K562 (cell line): Measurements from ENCODE around the gene PRTN3.

Experiments
- EP300 ChIP-seq: IDR thresholded peaks from 2 replicates; pipeline ENCODE4 v1.6.1; 2012; ENCODE audit warnings: low read length, improper control_type of control experiment
- EZH2 ChIP-seq: IDR thresholded peaks from 2 replicates; pipeline ENCODE4 v1.6.1; 2012; ENCODE audit warnings: low read depth, mild to moderate bottlenecking, inconsistent platforms, low read length, borderline replicate concordance
- HBP1 ChIP-seq: fragments of 450-650 bp; formaldehyde crosslinking; IDR thresholded peaks from 2 replicates; pipeline ENCODE4 v1.4.0; 2022; ENCODE audit warnings: missing genetic modification characterization
- NRF1 ChIP-seq, 2 experiments: fragments of 450-650 bp; IDR thresholded peaks in 1 of 2; conservative IDR thresholded peaks in 1 of 2; 2 replicates each; pipeline ENCODE4 v1.6.1; 2014; ENCODE audit warnings: mild to moderate bottlenecking in 2 of 2
- RFX5 ChIP-seq: IDR thresholded peaks from 2 replicates; pipeline ENCODE4 v1.6.1; 2011; ENCODE audit warnings: low read depth, mild to moderate bottlenecking, improper control_type of control experiment, low read length
- SP1 ChIP-seq: sonication (generic); formaldehyde crosslinking; IDR thresholded peaks from 2 replicates; pipeline ENCODE4 v1.8.1; 2022; ENCODE audit warnings: mild to moderate bottlenecking, missing genetic modification reagents
- TCF7 ChIP-seq: sonication (generic); IDR thresholded peaks from 2 replicates; pipeline ENCODE4 v1.6.1; 2016; ENCODE audit warnings: antibody characterized with exemption, borderline replicate concordance
- YY1 ChIP-seq, 3 experiments: IDR thresholded peaks; 2 replicates each; pipeline ENCODE4 v1.6.1; 2011; ENCODE audit warnings: low read length in 2 of 3, mild to moderate bottlenecking in 2 of 3, moderate library complexity in 2 of 3, borderline replicate concordance in 1 of 3, control low read depth in 1 of 3, low read depth in 1 of 3; ENCODE audit not compliant: insufficient read depth in 3 of 3, insufficient replicate concordance in 2 of 3, control insufficient read depth in 1 of 3, insufficient read length in 1 of 3; ENCODE audit errors: extremely low read depth in 1 of 3
- ZNF668 ChIP-seq: fragments of 250-450 bp; sonication (Bioruptor Pico); IDR thresholded peaks from 2 replicates; pipeline ENCODE4 v1.8.0; 2022; ENCODE audit warnings: mild to moderate bottlenecking, inconsistent platforms
- ZZZ3 ChIP-seq: fragments of 450-650 bp; IDR thresholded peaks from 2 replicates; pipeline ENCODE4 v1.6.1; 2016; ENCODE audit warnings: antibody characterized with exemption, mild to moderate bottlenecking, moderate library complexity
- TF ChIP-seq, protein P1 (sequence below): fragments of 250-450 bp; sonication (Bioruptor Pico); IDR thresholded peaks from 2 replicates; pipeline ENCODE4 v1.5.0; 2020; ENCODE audit warnings: mild to moderate bottlenecking
- TF ChIP-seq, protein P2 (sequence below): IDR thresholded peaks from 2 replicates; pipeline ENCODE4 v1.6.1; 2014; ENCODE audit warnings: antibody characterized with exemption

DNA sequence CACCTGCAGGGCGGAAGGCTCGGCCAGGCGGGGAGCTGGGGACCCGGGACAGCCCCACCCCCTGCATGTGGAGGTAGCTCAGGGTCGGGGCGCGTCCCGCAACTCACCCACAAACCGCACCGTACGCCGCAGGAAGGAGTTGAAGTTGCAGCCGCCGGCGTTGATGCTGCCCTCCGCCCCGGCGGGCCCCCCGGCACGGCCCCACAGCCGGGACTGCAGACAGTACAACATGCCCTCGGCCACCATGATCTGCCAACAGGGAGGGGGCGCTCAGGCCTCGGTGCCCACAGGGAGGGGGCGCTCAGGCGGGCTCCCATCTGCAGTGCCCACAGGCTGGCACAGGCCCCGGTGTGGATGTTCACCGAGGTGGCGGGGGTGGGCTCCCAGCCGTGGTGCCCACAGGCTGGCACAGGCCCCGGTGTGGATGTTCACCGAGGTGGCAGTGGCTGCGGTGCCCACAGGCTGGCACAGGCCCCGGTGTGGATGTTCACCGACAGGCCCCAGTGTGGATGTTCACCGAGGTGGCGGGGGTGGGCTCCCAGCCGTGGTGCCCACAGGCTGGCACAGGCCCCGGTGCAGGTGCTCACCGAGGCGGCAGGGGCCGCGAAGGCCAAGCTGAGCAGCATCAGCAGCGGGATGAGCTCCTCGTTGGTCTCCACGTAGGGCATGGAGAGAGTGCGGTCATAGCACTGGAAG, 25.6 kb upstream of the PRTN3 start:
- TF ChIP-seq NRF1 (conservative IDR thresholded peaks at IDR 0.05 in 1 of 2, IDR thresholded peaks at IDR 0.05 in 1 of 2) (no peak), SP1 (CRISPR knock-in tag) (no peak), YY1 (IDR thresholded peaks at IDR 0.05; ENCODE audit: borderline replicate concordance in 1 of 3, control insufficient read depth in 1 of 3, extremely low read depth in 1 of 3, insufficient read depth in 3 of 3, insufficient read length in 1 of 3, insufficient replicate concordance in 2 of 3, low read depth in 1 of 3, low read length in 2 of 3) (no peak), ZZZ3 (no peak), EP300 (no peak), ZNF668 (CRISPR knock-in tag) (no peak), EZH2 (no peak), RFX5 (no peak), TCF7 (no peak), HBP1 (no peak)
- TF ChIP-seq, protein P1, sequence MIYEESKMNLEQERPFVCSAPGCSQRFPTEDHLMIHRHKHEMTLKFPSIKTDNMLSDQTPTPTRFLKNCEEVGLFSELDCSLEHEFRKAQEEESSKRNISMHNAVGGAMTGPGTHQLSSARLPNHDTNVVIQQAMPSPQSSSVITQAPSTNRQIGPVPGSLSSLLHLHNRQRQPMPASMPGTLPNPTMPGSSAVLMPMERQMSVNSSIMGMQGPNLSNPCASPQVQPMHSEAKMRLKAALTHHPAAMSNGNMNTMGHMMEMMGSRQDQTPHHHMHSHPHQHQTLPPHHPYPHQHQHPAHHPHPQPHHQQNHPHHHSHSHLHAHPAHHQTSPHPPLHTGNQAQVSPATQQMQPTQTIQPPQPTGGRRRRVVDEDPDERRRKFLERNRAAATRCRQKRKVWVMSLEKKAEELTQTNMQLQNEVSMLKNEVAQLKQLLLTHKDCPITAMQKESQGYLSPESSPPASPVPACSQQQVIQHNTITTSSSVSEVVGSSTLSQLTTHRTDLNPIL (CRISPR knock-in tag) = no peak
- TF ChIP-seq, protein P2, sequence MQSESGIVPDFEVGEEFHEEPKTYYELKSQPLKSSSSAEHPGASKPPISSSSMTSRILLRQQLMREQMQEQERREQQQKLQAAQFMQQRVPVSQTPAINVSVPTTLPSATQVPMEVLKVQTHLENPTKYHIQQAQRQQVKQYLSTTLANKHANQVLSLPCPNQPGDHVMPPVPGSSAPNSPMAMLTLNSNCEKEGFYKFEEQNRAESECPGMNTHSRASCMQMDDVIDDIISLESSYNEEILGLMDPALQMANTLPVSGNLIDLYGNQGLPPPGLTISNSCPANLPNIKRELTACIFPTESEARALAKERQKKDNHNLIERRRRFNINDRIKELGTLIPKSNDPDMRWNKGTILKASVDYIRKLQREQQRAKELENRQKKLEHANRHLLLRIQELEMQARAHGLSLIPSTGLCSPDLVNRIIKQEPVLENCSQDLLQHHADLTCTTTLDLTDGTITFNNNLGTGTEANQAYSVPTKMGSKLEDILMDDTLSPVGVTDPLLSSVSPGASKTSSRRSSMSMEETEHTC = no peak
